GM18868 (cell line): ENCODE results near the gene LARGE2.

Experiments
- ATAC-seq: cut with Tn5 transposase; IDR thresholded peaks from one replicate; pipeline ENCODE4 v1.9.1; 2021; ENCODE audit warnings: mild to moderate bottlenecking, moderate library complexity; ENCODE audit not compliant: unreplicated experiment

Gene LARGE2

GRCh38 chr11:45922425-45923082 is at the start of gene LARGE2:
Gene LARGE2 (plus strand): TSS chr11:45922656. CDS start chr11:45922883, 227 bp downstream.
- no peak for ATAC-seq

DNA sequence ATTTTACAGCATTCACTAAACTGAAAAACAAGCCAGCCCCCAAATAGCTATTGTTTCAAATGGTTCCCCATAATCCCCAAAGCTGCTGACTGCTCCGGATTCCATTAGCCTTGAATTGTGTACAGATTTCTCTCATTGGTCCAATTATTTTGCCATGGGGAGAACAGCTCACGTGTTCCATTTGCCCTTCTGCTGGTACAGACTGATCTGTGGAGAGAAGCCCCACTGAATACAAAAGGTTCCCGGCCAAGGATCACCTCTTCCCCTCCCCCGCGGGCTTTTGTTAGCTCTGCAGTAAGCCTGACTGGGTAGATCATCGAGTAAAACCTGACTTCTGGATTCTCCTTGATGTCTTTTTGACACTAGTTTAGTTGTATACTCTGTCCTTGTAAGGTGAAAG is 46.1 kb upstream of the LARGE2 start:
- ATAC-seq, result no peak

GRCh38 chr11:45877221-45877620 is 45.2 kb upstream of the LARGE2 start:
- ATAC-seq, result no peak

DNA sequence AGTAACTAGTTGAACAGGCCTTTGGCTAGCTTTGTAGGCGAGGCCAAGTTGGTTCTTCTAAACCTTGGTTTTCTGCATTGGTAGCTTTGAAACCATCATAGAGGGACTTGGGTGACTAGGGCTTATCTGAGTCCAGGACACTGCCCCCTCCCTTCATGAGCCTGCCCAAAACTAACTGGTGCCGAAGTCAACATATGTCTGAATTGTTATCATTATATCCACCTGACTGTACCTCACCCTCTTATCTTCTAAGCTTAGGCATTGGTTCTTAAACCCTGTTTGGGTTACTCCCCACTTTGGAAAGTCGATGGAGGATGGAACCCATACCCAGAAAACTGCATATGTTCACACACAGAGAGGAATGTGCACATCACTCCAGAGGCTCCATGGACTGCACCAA is 44.6 kb upstream of the LARGE2 start:
- ATAC-seq, result no peak

GRCh38 chr11:45879803-45880686 is 42.4 kb upstream of the LARGE2 start:
- ATAC-seq, result no peak

DNA sequence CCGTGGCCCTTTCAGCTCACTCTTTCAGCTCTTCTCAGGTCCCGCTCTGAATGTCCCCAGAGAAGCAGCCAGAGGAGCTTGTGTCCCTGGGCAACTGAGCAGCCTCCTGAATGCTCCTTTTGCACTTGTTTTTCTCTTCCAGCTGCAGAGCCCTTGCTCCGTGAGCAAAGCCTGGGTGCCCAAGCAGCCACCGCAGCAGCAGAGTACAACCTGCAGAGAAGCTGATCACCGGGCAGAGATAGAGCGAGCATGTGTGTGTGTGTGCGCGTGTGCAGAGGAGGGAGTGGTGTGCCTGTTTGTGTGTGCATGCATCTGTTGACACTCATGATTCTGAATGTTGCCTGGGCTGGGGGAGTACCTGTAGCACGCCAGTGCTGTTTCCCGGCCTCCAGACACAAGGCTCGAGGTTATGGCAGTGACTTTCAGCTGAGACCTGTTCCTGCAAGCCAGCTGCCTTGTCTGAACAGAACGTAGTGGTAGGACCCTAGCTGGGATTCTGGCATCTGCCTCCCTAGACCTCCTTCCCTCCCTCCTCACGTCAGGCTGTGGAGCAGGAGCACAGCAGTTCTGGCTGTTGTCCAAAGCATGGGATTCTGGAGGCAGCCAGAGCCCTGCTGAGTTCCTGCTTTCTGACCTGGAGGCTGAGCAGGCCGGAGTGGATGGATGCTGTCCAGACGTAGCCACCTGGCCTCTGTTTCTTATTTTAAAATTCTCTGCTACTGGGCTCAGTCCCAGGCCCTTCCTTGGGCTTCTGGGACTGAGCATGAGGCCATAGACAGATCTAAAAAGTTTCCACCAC is 41.5 kb upstream of the LARGE2 start:
- no peak for ATAC-seq

GRCh38 chr11:45881708-45882368 is 40.6 kb upstream of the LARGE2 start:
- no peak for ATAC-seq

- ATAC-seq, result no peak
Observed at GRCh38 chr11:45884596-45885185, 37.8 kb upstream of the LARGE2 start.

- ATAC-seq, result peak; percentile 67
Observed at GRCh38 chr11:45885274-45885920, 37.1 kb upstream of the LARGE2 start, which contains the start of gene MAPK8IP1. Gene MAPK8IP1 (plus strand): TSS chr11:45885651. CDS start chr11:45885821, 170 bp downstream.

DNA sequence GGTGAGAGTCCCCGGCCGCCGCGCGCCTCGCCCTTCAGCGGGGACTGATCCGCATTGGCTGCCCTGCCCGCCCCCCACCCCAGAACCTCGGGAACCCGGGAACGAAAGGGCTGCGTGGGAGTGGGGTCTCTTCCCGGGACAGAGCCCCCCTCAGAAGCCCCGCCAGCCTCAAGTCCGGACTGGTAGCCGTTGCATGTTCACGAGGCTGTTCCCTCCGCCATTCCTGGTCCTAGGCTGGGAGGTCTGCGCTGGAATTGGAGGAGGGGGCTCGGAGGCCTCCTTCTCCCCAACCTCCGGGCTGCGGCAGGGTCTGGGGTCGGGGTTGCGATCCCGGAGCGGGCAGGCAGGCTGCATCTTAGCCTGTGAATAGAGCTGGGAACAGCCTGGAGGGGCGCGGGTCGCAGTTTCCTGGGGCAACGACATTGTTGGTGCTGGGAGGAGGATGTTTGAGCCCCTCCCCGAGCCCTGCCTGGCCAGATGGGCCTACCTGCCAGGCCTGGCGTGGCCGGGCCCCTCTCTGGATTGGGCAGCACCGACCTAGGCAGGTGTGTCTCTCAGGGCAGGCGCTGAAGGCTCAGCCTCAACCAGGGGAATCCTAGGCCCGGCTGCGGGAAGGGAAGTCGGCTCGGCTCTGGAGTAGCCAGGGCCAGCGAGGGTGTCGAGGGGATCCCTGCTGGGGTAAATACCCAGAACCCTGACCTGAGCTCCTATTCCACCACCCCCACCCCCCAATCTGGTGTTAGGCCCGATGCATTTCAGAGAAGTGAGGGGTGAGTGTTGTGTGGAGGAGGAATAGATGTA is 36.3 kb upstream of the LARGE2 start:
- no peak for ATAC-seq

- no peak for ATAC-seq
Observed at GRCh38 chr11:45886816-45887520, 35.5 kb upstream of the LARGE2 start.

- no peak for ATAC-seq
Observed at GRCh38 chr11:45887587-45887986, 34.9 kb upstream of the LARGE2 start.

- ATAC-seq, result no peak
Observed at GRCh38 chr11:45889555-45889954, 32.9 kb upstream of the LARGE2 start.

DNA sequence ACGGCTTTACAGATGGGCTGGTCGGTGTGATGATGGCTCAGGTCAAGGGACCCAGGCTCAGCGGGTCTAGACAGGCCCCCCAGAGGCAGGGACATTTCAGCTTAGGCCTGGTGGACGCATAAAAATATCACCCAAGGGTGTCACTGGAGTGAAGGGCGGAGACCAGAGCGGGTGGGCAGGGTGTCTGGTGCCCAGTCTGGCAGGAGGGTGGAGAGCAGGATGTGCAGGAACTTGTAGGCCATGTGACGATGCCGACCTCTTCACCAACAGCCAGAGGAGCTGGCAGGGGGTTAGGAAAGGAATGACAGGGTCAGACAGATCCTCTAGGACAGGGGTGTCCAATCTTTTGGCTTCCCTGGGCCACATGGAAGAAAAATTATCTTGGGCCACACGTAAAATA is 32.5 kb upstream of the LARGE2 start:
- ATAC-seq, result no peak

DNA sequence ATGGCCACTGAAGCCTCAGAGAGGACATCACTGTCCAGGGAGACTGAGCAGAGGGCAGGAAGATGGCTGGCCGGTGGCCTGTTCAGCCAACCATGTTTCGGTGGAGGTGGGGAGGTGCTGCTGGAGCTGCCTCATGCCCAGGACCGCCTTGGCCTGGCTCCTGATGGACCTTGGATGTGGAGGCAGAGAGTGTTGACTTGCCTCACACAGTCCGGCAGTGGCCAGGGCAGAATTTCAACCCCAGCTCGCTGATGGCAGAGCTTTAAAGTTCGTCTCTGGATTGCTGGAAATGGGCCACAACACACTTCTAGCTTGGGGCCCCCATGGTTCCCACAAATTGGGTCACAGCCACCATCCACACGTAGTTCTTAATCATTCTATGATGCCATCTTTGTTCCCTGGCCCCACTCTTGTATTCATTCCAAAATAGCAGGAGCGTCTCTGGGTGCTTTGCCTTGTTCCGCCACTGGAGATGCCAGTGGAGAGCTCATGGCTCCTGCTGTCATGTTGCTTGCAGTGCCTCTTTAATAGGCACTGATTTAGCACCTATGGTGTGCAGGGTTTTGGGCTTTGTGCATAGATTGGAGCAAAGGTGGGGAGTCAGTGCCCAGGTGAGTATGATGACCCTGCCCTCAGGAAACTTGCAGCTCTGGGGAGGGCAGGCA is 31.4 kb upstream of the LARGE2 start:
- ATAC-seq, result no peak

GRCh38 chr11:45892856-45893255 is 29.6 kb upstream of the LARGE2 start:
- no peak for ATAC-seq

DNA sequence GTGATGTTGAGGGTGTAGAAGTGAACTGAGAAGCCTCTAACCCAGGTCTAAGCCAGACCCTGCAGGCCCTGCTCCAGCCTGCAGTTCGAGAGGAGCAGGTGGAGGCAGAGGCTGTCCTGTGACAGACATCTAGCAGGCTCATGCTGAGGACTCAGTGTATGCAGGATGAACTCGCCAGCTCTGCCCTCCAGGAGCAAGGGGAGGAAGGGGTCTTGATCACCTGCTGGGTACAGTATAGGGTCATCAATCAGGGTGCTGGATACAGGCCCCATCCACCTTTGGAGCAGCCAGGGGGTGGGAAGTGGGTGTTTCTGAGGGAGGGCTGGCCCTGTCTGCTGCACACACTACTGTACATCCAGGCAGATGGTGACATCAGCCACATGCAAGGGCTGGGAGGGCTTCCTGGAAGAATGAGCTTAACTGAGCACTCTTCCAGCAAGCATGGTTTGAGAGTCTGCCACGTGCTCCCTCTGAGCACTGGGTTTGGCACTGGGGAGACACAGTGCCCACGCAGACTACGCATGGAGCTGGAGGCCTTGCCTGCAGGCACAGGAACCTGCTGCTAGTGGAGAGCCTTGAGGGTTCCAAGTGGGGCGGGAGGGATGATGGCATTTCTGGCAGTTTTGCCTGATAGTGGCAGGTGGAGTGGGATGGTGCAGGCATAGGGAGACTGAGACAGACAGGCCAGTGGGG is 27.8 kb upstream of the LARGE2 start:
- ATAC-seq, result no peak
